ENCODE measurements around the gene MRAS. TPM values are rescaled to one million over a fixed set of nuclear protein-coding genes. Genes with fewer than 3 reads are reported as not detected.

Gene MRAS
- polyA plus RNA-seq, 1 donor from 2014 or later, result 52.8 TPM

GRCh38 chr3:138440596-138440995 is 92.2 kb downstream of the MRAS start:
- Histone ChIP-seq H3K27me3 (ENCODE audit: insufficient read depth, low read depth, low read length) (peaks cover 9% of the 10 kb centered on the region), H4K20me1 (ENCODE audit: insufficient read depth) (no peaks in the 10 kb centered on the region), H3K4me3 (ENCODE audit: low read length) (no peak overlapping the region), H2AFZ (ENCODE audit: low read depth, low read length) (no peak overlapping the region), H3F3A (ENCODE audit: insufficient read depth, low read length, poor library complexity, severe bottlenecking) (no peaks in the 10 kb centered on the region), H3K4me2 (ENCODE audit: low read length) (no peak overlapping the region), H3K9me2 (ENCODE audit: insufficient read depth, low read length) (no peaks in the 10 kb centered on the region), H3K36me3 (ENCODE audit: insufficient read depth, low read length) (no peaks in the 10 kb centered on the region), H3K79me2 (replicated peaks; ENCODE audit: insufficient read depth, low read length) (no peaks in the 10 kb centered on the region), H3K27ac (ENCODE audit: low read length) (no peak overlapping the region), H3K9me3 (ENCODE audit: low read length) (no peaks in the 10 kb centered on the region), H3K9ac (ENCODE audit: low read length) (no peak overlapping the region)
- no peak for TF ChIP-seq EZH2 (IDR thresholded peaks at IDR 0.05; ENCODE audit: borderline replicate concordance, insufficient read depth, low read length, poor library complexity, severe bottlenecking)
- no peak for TF ChIP-seq POLR2AphosphoS5 (IDR thresholded peaks at IDR 0.05)
- TF ChIP-seq, protein P1, sequence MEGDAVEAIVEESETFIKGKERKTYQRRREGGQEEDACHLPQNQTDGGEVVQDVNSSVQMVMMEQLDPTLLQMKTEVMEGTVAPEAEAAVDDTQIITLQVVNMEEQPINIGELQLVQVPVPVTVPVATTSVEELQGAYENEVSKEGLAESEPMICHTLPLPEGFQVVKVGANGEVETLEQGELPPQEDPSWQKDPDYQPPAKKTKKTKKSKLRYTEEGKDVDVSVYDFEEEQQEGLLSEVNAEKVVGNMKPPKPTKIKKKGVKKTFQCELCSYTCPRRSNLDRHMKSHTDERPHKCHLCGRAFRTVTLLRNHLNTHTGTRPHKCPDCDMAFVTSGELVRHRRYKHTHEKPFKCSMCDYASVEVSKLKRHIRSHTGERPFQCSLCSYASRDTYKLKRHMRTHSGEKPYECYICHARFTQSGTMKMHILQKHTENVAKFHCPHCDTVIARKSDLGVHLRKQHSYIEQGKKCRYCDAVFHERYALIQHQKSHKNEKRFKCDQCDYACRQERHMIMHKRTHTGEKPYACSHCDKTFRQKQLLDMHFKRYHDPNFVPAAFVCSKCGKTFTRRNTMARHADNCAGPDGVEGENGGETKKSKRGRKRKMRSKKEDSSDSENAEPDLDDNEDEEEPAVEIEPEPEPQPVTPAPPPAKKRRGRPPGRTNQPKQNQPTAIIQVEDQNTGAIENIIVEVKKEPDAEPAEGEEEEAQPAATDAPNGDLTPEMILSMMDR (IDR thresholded peaks at IDR 0.05; ENCODE audit: poor library complexity, severe bottlenecking), result no peak
- no peak for TF ChIP-seq TAF1 (IDR thresholded peaks at IDR 0.05; ENCODE audit: low read depth)
- no peak for TF ChIP-seq RAD21 (conservative IDR thresholded peaks at IDR 0.05)
- no peak for TF ChIP-seq MXI1 (conservative IDR thresholded peaks at IDR 0.05; ENCODE audit: poor library complexity, severe bottlenecking)
- TF ChIP-seq SMC3 (conservative IDR thresholded peaks at IDR 0.05; ENCODE audit: poor library complexity), result no peak
- no peak for TF ChIP-seq EP300 (conservative IDR thresholded peaks at IDR 0.05; ENCODE audit: poor library complexity, severe bottlenecking)
- no peak for TF ChIP-seq REST (IDR thresholded peaks at IDR 0.05; ENCODE audit: borderline replicate concordance)

- Histone ChIP-seq H3K9ac (ENCODE audit: low read length) (no peak overlapping the region), H3K27ac (ENCODE audit: low read length) (no peak overlapping the region), H3K79me2 (replicated peaks; ENCODE audit: insufficient read depth, low read length) (no peaks in the 10 kb centered on the region), H3K9me2 (ENCODE audit: insufficient read depth, low read length) (no peaks in the 10 kb centered on the region), H3K9me3 (ENCODE audit: low read length) (no peaks in the 10 kb centered on the region), H3K4me3 (ENCODE audit: low read length) (no peak overlapping the region), H3K4me2 (ENCODE audit: low read length) (no peak overlapping the region), H3F3A (ENCODE audit: insufficient read depth, low read length, poor library complexity, severe bottlenecking) (no peaks in the 10 kb centered on the region), H3K36me3 (ENCODE audit: insufficient read depth, low read length) (no peaks in the 10 kb centered on the region), H3K27me3 (ENCODE audit: insufficient read depth, low read depth, low read length) (peaks cover 2% of the 10 kb centered on the region), H2AFZ (ENCODE audit: low read depth, low read length) (no peak overlapping the region), H4K20me1 (ENCODE audit: insufficient read depth) (no peaks in the 10 kb centered on the region)
- TF ChIP-seq RAD21 (conservative IDR thresholded peaks at IDR 0.05) (no peak), TAF1 (IDR thresholded peaks at IDR 0.05; ENCODE audit: low read depth) (no peak), REST (IDR thresholded peaks at IDR 0.05; ENCODE audit: borderline replicate concordance) (no peak), MXI1 (conservative IDR thresholded peaks at IDR 0.05; ENCODE audit: poor library complexity, severe bottlenecking) (no peak), EZH2 (IDR thresholded peaks at IDR 0.05; ENCODE audit: borderline replicate concordance, insufficient read depth, low read length, poor library complexity, severe bottlenecking) (no peak), SMC3 (conservative IDR thresholded peaks at IDR 0.05; ENCODE audit: poor library complexity) (no peak), EP300 (conservative IDR thresholded peaks at IDR 0.05; ENCODE audit: poor library complexity, severe bottlenecking) (no peak)
- TF ChIP-seq, protein P1 (IDR thresholded peaks at IDR 0.05; ENCODE audit: poor library complexity, severe bottlenecking), result no peak
Measured at GRCh38 chr3:138441256-138441655, 92.9 kb downstream of the MRAS start.
